Retina (tissue), 1 donor: ENCODE measurements around the gene STK32C.

Source experiments
- DNase-seq: peaks from one replicate; pipeline ENCODE4 v3.0.0-alpha.2; 2016

The STK32C gene

DNA sequence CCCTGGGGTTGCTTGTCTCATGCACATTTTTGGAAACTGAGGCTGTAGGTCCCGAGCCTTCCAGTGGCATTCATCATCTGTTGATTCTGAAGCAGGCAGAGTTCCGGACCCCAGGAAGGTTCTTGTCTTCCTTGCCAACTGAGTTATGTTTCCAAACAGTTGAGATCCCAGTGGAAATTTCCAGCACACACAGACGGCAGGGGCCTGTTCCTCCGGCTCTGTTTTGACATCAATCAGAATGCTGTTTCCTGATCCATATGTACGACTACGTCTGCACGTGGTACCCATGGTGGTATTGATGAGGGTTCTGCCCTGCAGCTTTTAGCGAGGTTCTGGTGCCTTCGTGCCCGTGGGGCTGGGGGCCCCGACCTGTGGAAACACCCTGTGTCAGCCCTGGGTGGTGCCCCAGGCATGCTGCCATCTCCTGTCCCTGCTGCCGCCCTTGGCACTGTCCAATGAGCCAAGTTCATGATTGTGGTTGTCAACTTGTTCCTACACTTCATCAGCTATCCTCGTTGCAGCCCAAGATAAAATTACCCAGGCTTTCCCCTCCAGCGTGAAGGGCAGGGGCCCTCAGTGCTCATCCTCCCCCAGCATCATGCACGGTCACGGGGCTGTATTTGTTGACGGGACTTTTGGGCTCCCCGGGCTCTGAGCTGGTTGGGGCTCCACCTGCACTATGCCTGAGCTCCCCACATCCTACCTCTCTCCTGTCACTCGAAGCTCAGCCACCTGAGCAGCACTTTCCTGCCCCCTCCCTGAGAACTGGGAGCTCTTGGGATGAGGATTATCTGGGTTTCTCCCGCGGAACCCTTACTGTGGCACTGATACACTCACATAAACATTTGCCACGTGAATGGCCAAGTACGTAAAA, 128.8 kb downstream of the STK32C start:
- no peak for DNase-seq

DNA sequence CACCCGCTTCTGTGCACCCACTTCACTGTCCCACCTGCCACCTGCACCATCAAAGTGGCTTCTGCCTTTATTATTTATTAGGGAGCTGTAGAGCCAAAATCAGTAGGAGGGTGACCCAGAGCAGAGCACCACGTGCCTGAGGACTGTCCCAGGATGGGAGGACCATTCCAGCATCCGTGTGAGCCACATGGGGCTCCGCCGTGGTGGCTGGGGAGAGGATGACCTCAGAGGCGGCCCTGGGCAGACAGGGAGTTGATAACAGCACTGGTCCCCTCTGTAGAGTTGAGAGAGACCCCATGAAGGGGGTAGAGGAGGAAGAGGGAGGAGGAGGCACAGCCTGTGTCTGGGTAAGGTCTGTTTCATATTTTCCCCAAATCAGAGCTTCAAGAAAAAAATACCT, 129.7 kb downstream of the STK32C start:
- DNase-seq = no peak

DNA sequence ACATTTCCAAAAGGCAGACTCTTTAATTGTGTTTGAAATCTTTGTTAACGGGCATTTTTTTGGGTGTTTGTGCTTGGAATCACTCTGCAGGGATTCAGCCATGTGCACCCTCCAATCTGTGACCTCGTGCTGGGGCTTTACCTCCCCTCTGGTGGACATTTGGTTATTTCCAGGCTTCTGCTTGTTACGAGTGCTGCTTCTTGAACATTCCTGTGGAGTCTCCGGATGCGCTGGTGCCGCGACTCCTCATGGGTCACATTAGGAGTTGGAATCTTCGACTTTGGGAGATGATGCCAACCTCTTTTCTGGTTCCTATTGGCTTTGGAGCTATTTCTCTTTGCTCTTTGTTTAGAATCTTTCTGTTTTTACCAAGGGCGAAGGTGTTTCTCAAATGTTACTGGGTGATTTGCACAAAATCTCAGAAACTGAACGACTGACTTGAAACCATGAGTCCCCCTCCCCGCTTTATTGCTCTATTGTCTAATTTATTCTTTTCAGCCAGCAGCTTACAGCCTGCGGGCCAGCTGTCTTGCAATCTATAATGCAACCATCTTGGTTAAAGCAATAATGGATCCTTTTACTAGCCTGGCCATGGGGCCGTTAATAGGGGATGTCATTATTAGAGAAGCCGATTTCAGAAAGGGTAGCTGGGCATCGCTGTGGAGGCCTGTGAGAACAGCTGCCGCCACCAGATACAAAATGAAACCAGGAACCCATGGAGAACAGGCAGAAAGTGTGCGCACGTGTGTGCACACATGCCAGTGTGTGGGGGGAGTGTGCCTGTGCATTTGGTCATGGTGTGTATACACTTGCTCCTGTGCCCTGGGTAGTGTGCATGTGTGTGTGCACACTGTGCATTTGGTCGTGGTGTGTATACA, 130.9 kb downstream of the STK32C start:
- DNase-seq = no peak

- peak; percentile 71 for DNase-seq
These were observed 131.7 kb downstream of the STK32C start for GRCh38 chr10:132175907-132176581.

- no peak for DNase-seq
These were observed 132.3 kb downstream of the STK32C start for GRCh38 chr10:132175408-132175807.

DNA sequence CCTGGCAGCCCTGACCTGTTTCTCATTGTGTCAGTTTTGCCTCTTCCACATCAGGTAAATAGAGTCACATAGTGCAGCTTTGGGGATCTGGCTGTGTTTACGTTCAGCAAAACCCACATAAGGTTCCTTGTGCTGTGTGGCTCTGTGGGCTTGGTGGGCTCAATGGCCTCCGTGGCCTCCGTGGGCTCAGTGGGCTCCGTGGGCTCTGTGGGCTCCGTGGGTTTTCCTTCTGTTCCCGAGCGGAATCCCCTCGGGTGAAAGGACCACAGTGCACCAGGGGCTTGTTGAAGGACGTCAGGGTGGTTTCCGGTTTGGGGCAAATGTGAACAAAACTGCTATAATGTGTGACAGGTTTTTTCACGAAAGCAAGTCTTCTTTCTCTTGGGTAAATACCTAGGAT, 133.5 kb downstream of the STK32C start:
- no peak for DNase-seq

DNA sequence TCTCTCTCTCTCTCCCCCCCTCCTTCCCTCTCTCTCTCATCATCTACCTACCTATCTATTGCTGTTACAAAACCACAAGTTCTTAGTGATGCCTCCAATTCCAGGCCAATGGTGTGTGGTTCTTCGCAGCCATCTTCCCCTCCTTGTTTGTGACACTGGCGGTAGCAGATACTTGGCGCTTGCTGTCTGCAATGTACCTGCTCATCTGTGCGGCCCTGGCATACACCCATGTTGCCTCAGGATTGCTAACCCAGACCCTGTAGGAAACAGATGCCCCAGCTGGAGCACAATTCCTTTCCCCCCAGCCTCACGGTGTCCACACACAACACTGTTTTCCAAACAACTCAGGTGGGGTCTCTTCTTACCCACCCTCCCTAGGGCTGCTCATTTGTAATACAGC, 134.6 kb downstream of the STK32C start:
- DNase-seq = no peak

DNA sequence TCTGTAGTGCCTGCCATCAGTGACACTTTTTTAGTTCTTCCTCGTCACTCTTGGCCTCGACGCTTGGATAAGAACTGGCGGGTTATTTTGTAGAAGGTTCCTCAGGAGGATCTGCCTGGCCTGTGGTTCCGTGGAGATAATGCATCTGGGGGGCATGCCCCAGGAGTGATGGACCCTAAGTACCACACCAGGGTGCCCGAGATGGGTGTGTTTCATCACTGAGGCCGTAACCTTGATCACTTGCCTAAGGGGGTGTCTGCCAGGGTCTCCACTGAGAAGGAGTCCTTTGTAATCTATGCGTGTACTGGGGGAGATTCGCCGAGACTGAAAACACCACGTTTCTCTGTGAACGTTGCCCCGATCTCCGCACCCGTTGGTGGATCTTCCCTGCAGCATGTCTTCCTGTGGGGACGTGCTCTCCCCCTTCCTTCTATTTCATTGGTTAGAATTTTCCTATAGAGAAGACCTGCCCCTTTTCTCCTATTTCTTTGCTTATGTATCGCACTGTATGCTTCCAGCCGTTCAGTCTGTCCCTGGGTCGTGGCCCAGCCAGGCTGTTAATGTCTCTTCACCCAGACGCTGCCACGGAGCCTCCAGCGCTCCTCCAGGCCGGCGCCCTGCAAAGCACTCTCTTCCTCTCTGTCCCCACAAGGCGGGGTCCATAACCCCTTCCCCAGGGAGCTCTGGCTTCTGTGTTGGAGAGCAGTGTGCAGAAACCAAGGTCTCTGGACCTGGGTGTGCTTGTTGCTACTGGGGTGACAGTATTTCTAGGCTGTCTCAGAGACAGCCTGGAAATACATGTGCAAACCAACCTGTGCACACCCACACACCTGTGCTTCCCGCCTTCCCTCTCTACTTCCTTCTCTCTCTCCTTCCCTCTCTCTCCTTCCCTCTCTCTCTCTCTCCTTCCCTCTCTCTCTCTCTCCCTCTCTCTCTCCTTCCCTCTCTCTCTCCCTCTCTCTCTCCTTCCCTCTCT, 135.4 kb downstream of the STK32C start:
- DNase-seq = peak; percentile 49

- DNase-seq = peak; percentile 60
These were observed 137.0 kb downstream of the STK32C start for GRCh38 chr10:132170561-132171361.

GRCh38 chr10:132169766-132170560, 137.8 kb downstream of the STK32C start:
- no peak for DNase-seq

DNA sequence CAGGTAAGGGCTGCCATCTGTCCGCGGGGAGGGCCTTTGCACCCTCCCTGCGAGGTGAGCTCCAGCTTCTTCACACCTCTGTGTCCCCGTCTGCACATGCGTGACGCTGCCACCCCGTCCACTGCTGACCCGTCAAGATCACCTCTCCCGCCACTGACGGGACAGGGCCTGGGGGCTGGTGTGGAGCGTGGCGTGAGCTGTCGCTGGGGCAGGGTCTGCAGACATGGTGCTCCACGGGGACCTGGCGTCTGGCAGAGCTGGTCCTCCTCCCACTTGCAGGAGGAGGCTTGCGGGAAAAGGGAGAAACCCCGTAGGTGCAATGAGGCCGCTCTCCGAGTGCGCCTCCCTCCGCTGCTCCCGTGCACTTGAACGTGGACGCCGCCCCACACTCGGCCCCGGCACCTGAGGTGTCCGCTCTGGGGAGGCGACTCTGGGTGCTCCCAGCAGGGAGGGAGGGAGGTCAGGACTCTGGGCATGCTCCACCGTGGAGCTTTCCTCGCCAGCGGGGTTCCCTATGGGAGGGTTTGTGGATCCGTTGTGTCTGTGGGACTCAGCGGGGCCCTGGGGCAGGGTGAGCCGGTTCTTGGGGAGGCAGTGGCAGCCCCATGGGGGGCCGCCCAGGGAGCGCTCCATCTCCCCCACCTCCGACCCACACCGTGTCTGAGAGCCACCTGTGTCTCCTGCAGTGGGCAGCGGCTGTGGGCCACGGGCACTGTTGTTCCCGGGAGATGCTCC, 138.6 kb downstream of the STK32C start:
- DNase-seq = no peak

DNA sequence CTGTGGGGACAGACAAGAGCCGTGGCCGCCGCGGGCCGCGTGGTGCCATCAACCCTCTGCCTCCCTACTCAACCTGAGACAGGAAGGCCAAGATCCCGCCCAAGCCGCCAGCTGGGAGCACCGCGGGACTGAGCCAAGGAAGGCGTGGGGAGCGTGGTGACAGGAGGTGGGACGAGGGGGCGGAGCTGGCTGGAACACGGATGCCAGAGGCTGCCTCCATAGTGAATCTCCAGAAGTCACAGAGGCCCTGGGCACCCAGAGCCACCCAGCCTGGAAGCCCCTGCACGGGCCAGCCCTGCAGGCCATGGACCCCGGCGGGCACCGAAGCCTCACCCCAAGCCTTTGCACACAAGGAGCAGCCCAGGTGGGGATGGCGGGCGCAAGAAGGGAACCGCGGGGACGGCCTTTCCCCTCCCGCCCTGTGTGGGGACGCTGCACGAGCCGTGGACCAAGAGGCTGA, 139.1 kb downstream of the STK32C start:
- DNase-seq = no peak

- no peak for DNase-seq
These were observed 139.8 kb downstream of the STK32C start for GRCh38 chr10:132167976-132168375.

- no peak for DNase-seq
These were observed 140.6 kb downstream of the STK32C start for GRCh38 chr10:132167041-132167674.

DNA sequence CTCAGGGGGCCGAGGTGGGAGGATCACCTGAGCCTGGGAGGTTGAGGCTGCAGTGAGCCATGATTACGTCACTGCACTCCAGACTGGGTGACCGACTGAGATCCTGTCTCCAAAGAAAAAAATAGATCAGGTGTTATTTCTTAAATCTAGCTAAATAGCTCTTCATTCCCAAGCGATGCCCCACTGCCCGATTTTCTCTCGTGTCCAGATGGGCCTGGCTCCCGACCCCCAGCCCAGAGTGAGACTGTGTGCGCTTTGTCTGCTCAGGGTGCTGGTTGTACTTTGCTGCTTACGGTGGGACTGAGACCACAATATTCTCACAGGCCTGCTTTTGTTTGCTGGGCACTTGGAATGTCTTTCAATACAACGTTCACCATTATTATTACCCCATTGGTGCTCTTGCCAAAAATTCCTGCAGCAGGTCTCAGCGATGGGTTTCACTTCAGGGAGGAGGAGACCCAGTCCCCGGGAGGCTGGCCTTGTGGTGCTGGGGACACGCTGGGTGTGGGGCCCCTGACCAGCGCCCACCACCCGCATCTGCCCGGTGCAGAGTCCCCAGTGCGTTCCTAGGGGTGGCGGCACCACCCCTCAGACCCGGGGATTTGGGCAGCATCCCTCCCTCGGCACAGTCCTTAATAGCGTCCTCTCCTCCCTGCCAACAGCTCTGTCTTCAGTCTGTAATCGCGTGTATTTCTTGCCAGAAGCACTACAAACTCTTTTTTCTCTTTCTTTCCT, 141.4 kb downstream of the STK32C start:
- DNase-seq = no peak

- DNase-seq = no peak
These were observed 142.3 kb downstream of the STK32C start for GRCh38 chr10:132165416-132165980.

- no peak for DNase-seq
These were observed 142.9 kb downstream of the STK32C start for GRCh38 chr10:132164761-132165278.
